ENCODE results near the gene ECM2. TPM values are rescaled to one million over a fixed set of nuclear protein-coding genes. Genes with fewer than 3 reads are reported as not detected.

The ECM2 gene
- total RNA-seq, 1 experiment from 2014 or later: not detected

DNA sequence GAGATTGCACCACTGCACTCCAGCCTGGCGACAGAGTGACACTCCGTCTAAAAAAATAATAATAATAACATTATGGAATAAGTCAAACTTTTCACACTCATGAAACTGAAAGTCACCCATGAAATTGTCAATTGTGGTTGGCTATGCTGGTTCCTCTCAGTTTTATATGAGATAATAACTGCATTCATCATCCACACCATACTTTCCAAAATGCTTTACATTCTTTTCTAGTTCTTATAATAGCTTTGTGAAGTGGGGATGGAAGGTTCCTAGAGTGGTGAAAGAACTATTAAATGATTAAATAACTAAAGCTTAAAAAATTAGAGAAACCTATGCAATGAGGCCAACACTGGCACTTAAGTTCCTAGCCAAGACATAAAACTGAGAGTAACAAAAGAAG, 40.9 kb downstream of the ECM2 start:
- no peak overlapping the region for H3K18ac ChIP-seq (ENCODE audit: insufficient read length, low read depth, low read length)
- H2AFZ ChIP-seq (ENCODE audit: low read length): no peak overlapping the region
- DNase-seq: no peak

More for the DNA sequence above, 40.9 kb downstream of the ECM2 start:
- Histone ChIP-seq H3K79me1 (ENCODE audit: insufficient read depth, low read depth, low read length, poor library complexity, severe bottlenecking) (no peaks in the 10 kb centered on the region), H4K8ac (replicated peaks; ENCODE audit: insufficient read length, low read depth, low read length) (no peak overlapping the region), H2BK12ac (ENCODE audit: insufficient read length, low read depth, low read length) (no peak overlapping the region), H3K4ac (ENCODE audit: low read depth, low read length) (no peak overlapping the region), H3K4me1 (ENCODE audit: insufficient read depth, low read length) (no peaks in the 10 kb centered on the region; the same call in 1 of the 2 replicates), H3K27ac (ENCODE audit: insufficient read length, low read depth, low read length) (no peak overlapping the region), H3K27me3 (ENCODE audit: insufficient read depth, low read length) (no peaks in the 10 kb centered on the region), H2BK5ac (ENCODE audit: insufficient read length, low read length) (no peak overlapping the region), H2BK120ac (ENCODE audit: low read depth, low read length, poor library complexity, severe bottlenecking) (no peak overlapping the region), H2BK20ac (ENCODE audit: low read depth, low read length, poor library complexity, severe bottlenecking) (no peak overlapping the region), H3K23me2 (ENCODE audit: insufficient read length, low read depth, low read length, poor library complexity, severe bottlenecking) (no peaks in the 10 kb centered on the region), H3K23ac (ENCODE audit: insufficient read length, low read depth, low read length) (no peak overlapping the region), H2BK15ac (ENCODE audit: low read depth, low read length) (no peak overlapping the region), H2AK5ac (ENCODE audit: insufficient read length, low read length) (no peak overlapping the region), H4K20me1 (ENCODE audit: control insufficient read depth, insufficient read depth, insufficient read length) (no peaks in the 10 kb centered on the region), H3K14ac (ENCODE audit: insufficient read depth, low read length) (no peak overlapping the region), H3K9me3 (ENCODE audit: control insufficient read depth, low read depth, low read length) (no peaks in the 10 kb centered on the region), H4K91ac (ENCODE audit: insufficient read length, low read depth, low read length) (no peak overlapping the region), H3K56ac (ENCODE audit: insufficient read length, low read depth, low read length) (no peak overlapping the region), H3K79me2 (ENCODE audit: insufficient read depth, low read length) (no peaks in the 10 kb centered on the region), H3K9ac (ENCODE audit: extremely low read depth, insufficient read length, low read length) (no peak overlapping the region), H4K5ac (ENCODE audit: insufficient read length, low read depth, low read length) (no peak overlapping the region), H3K4me2 (ENCODE audit: insufficient read depth, insufficient read length, low read length) (no peak overlapping the region), H3T11ph (ENCODE audit: low read length) (no peak overlapping the region)
- Mint-ChIP-seq H3K36me3 (ENCODE audit: insufficient read depth in 1 of 3, low read depth in 3 of 3) (no peaks in the 10 kb centered on the region; a peak in 1 of 7 replicates), H3K27ac (no peak overlapping the region), H3K9me3 (no peaks in the 10 kb centered on the region), H3K4me1 (peaks cover 5 to 9% of the 10 kb centered on the region in 2 experiments), H3K27me3 (ENCODE audit: low read depth) (no peaks in the 10 kb centered on the region), H3K4me3 (no peak overlapping the region)
- TF ChIP-seq, protein P1, sequence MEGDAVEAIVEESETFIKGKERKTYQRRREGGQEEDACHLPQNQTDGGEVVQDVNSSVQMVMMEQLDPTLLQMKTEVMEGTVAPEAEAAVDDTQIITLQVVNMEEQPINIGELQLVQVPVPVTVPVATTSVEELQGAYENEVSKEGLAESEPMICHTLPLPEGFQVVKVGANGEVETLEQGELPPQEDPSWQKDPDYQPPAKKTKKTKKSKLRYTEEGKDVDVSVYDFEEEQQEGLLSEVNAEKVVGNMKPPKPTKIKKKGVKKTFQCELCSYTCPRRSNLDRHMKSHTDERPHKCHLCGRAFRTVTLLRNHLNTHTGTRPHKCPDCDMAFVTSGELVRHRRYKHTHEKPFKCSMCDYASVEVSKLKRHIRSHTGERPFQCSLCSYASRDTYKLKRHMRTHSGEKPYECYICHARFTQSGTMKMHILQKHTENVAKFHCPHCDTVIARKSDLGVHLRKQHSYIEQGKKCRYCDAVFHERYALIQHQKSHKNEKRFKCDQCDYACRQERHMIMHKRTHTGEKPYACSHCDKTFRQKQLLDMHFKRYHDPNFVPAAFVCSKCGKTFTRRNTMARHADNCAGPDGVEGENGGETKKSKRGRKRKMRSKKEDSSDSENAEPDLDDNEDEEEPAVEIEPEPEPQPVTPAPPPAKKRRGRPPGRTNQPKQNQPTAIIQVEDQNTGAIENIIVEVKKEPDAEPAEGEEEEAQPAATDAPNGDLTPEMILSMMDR (conservative IDR thresholded peaks at IDR 0.05): no peak
- WGBS (ENCODE audit: extremely low coverage, insufficient read length, low lambda C conversion rate): no CpG with 5 or more reads among the region's 2 CpGs
